GM20000 (cell line): Measurements from ENCODE around the gene ABCC10.
"Not testable (repeated sequence)": the region's sequence is repeated elsewhere in the genome, so short reads cannot be mapped to it uniquely, and the experiment has no call there.

ENCODE experiments used
- DNase-seq: peaks from one replicate; pipeline ENCODE4 v3.0.0; 2012; ENCODE audit warnings: low spot score
- TF ChIP-seq, protein P1 (sequence below): IDR thresholded peaks from 2 replicates; pipeline ENCODE4 v1.5.1; 2012; ENCODE audit warnings: mild to moderate bottlenecking, control low read depth; ENCODE audit errors: extremely low read depth, missing control alignments

The ABCC10 gene

GRCh38 chr6:43455531-43456428 is 28.4 kb downstream of the ABCC10 start, which contains the start of gene DLK2:
Gene DLK2 (minus strand): TSS chr6:43455548. CDS start chr6:43454825, 723 bp downstream.
- TF ChIP-seq, protein P1, sequence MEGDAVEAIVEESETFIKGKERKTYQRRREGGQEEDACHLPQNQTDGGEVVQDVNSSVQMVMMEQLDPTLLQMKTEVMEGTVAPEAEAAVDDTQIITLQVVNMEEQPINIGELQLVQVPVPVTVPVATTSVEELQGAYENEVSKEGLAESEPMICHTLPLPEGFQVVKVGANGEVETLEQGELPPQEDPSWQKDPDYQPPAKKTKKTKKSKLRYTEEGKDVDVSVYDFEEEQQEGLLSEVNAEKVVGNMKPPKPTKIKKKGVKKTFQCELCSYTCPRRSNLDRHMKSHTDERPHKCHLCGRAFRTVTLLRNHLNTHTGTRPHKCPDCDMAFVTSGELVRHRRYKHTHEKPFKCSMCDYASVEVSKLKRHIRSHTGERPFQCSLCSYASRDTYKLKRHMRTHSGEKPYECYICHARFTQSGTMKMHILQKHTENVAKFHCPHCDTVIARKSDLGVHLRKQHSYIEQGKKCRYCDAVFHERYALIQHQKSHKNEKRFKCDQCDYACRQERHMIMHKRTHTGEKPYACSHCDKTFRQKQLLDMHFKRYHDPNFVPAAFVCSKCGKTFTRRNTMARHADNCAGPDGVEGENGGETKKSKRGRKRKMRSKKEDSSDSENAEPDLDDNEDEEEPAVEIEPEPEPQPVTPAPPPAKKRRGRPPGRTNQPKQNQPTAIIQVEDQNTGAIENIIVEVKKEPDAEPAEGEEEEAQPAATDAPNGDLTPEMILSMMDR: no peak
- peak; percentile 67 for DNase-seq

DNA sequence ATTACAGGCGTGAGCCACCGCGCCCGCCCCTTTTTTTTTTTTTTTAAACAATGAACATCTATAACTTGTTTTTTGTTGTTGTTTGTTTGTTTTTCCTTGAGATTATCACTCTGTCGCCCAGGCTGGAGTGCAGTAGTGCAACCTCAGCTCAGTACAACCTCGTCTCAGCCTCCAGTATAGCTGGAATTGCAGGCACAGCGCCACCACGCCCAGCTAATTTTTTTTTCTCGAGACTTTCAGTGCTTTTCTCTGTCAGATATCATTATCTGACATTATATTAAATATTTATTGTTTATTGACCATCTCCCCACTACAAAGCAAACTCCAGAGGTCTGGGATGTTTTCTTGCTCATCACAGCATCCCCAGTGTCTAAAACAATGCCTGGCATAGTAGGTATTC is 30.3 kb downstream of the ABCC10 start:
- TF ChIP-seq, protein P1: no peak
- DNase-seq: no peak

GRCh38 chr6:43458154-43458553 is 30.8 kb downstream of the ABCC10 start:
- DNase-seq: not testable (repeated sequence)

- no peak for DNase-seq
- TF ChIP-seq, protein P1: no peak
These were observed 32.2 kb downstream of the ABCC10 start for GRCh38 chr6:43459535-43459934.

GRCh38 chr6:43460032-43460431 is 32.7 kb downstream of the ABCC10 start:
- DNase-seq: no peak

GRCh38 chr6:43461936-43462335 is 34.6 kb downstream of the ABCC10 start:
- no peak for DNase-seq
- TF ChIP-seq, protein P1: no peak

More at GRCh38 chr6:43460032-43460431, 32.7 kb downstream of the ABCC10 start:
- TF ChIP-seq, protein P1: no peak

DNA sequence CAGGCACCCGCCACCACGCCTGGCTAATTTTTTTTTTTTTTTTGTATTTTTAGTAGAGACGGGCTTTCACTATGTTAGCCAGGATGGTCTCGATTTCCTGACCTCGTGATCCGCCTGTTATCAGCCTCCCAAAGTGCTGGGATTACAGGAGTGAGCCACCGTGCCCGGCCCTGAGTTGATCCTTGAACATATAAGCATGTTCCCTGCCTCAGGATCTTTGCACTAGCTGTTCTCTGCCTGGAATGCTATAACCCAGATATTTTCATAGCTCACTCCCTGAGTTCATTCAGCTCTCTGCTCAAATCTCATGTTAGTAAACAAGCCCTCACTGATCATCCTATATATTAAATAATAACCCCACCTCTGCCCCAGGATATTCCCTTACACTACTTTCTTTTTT is 37.0 kb downstream of the ABCC10 start:
- TF ChIP-seq, protein P1: no peak
- no peak for DNase-seq
